Vagina (tissue), 2 donors: ENCODE data around the gene HSFY2.
"Not testable (repeated sequence)": the region's sequence is repeated elsewhere in the genome, so short reads cannot be mapped to it uniquely, and the experiment has no call there.

Source experiments
- POLR2A ChIP-seq, 2 donors: fragments of 450-650 bp; IDR thresholded peaks; one replicate each; pipeline ENCODE4 v1.6.1; 2017; ENCODE audit warnings: antibody characterized with exemption in 2 of 2, mild to moderate bottlenecking in 2 of 2, moderate library complexity in 2 of 2
- TF ChIP-seq, protein P1 (sequence below), 3 experiments: fragments of 450-650 bp in 2 of 3; fragments of 200-600 bp in 1 of 3; sonication (generic) in 1 of 3; IDR thresholded peaks; one replicate each; pipeline ENCODE4 v1.5.1; 2017 to 2019; ENCODE audit warnings: antibody characterized with exemption in 3 of 3, mild to moderate bottlenecking in 2 of 3, moderate library complexity in 2 of 3

DNA sequence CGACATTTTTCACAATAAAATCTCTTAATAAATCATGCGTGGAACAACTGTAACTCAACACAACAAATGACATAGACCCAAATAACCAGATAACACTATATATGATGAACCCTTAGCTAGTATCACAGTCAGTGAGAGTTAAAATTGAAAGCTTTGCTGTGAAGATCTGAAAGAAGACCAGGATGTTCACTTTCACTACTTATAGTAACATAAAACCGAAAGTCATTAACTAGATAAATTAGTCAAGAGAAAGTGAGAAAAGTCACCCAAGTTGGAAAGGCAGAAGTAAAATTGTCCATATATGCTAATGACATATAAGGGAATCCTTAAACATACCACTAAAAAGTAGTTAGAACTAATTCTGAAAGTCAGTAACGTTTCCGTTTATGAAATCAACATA, 42.2 kb upstream of the HSFY2 start:
- TF ChIP-seq, protein P1, sequence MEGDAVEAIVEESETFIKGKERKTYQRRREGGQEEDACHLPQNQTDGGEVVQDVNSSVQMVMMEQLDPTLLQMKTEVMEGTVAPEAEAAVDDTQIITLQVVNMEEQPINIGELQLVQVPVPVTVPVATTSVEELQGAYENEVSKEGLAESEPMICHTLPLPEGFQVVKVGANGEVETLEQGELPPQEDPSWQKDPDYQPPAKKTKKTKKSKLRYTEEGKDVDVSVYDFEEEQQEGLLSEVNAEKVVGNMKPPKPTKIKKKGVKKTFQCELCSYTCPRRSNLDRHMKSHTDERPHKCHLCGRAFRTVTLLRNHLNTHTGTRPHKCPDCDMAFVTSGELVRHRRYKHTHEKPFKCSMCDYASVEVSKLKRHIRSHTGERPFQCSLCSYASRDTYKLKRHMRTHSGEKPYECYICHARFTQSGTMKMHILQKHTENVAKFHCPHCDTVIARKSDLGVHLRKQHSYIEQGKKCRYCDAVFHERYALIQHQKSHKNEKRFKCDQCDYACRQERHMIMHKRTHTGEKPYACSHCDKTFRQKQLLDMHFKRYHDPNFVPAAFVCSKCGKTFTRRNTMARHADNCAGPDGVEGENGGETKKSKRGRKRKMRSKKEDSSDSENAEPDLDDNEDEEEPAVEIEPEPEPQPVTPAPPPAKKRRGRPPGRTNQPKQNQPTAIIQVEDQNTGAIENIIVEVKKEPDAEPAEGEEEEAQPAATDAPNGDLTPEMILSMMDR (IDR thresholded peaks at IDR 0.05), result not testable (repeated sequence)
- not testable (repeated sequence) for TF ChIP-seq POLR2A (IDR thresholded peaks at IDR 0.05)
